C4-2B (cell line): ENCODE measurements around the gene NFIA.
A peak's percentile ranks its signal among the peaks of the same experiment; 100 is the strongest.

Source experiments
- H3K27ac ChIP-seq: fragments of 450-650 bp; 2 replicates; pipeline ENCODE4 v1.5.1; 2017
- CTCF ChIP-seq: fragments of 450-650 bp; conservative IDR thresholded peaks from 2 replicates; pipeline ENCODE4 v1.5.1; 2017; ENCODE audit warnings: mild to moderate bottlenecking
- ZFX ChIP-seq: fragments of 450-650 bp; IDR thresholded peaks from 2 replicates; pipeline ENCODE4 v1.6.1; 2017

The NFIA gene

GRCh38 chr1:61450454-61450853, 368.1 kb downstream of the NFIA start:
- TF ChIP-seq ZFX (no peak), CTCF (no peak)
- H3K27ac ChIP-seq, result no peak overlapping the region

GRCh38 chr1:61450872-61451571, 368.7 kb downstream of the NFIA start:
- TF ChIP-seq CTCF (no peak), ZFX (no peak)
- no peak overlapping the region for H3K27ac ChIP-seq

- TF ChIP-seq ZFX (no peak), CTCF (no peak)
- H3K27ac ChIP-seq, result no peak overlapping the region
Observed at GRCh38 chr1:61451572-61451968, 369.2 kb downstream of the NFIA start.

- no peak for TF ChIP-seq ZFX
- no peak for TF ChIP-seq CTCF
- no peak overlapping the region for H3K27ac ChIP-seq
Observed at GRCh38 chr1:61452176-61453035, 370.0 kb downstream of the NFIA start.

- no peak overlapping the region for H3K27ac ChIP-seq
- peak; percentile 92 for TF ChIP-seq CTCF
- TF ChIP-seq ZFX, result no peak
Observed at GRCh38 chr1:61453111-61453961, 371.0 kb downstream of the NFIA start.

GRCh38 chr1:61455400-61455799, 373.0 kb downstream of the NFIA start:
- TF ChIP-seq CTCF (no peak), ZFX (no peak)

More at GRCh38 chr1:61455400-61455799, 373.0 kb downstream of the NFIA start:
- no peak overlapping the region; the same call in 1 of the 2 replicates for H3K27ac ChIP-seq
